Measurements from ENCODE around the gene CXXC4. TPM values are rescaled to one million over a fixed set of nuclear protein-coding genes. Genes with fewer than 3 reads are reported as not detected.

Gene CXXC4
- polyA plus RNA-seq (2011; rRNA removed) (0.91 and 0.93 TPM in 2 replicates), polyA plus RNA-seq (2017; fragmentation: RNase III; extraction: RNeasy Plus Mini Kit Qiagen cat#74134 plus additional on column Dnase treatment) (0.03 to 0.04 TPM (median 0.03 TPM) in 3 replicates), polyA minus RNA-seq (2011; rRNA and poly(A)+ RNA removed) (0.54 and 0.79 TPM in 2 replicates)
- polyA plus RNA-seq (2012; cell fraction: cytosol; rRNA removed), result 0.09 and 0.13 TPM in 2 replicates
- polyA plus RNA-seq (2012; cell fraction: nucleus; rRNA removed), result 0.28 and 0.59 TPM in 2 replicates

GRCh38 chr4:104494822-104495559, at the start of gene CXXC4:
CXXC4 (minus strand) TSS chr4:104494894; CDS start chr4:104491802, 3,092 bp downstream.
- ATAC-seq, result peak; percentile 55 to 79
- ChIA-PET POLR2A (no interaction called here), CTCF (no interaction called here)
- Histone ChIP-seq H3K4me2 (peak within 1 kb of the TSS; percentile 96), H3K4me3 (peak within 1 kb of the TSS; percentile 57), H3K4me1 (peaks cover 13% of the 10 kb centered on the region; the same call in 1 of the 3 replicates), H3K9me3 (no peaks in the 10 kb centered on the region), H3K27ac (peak within 1 kb of the TSS; percentile 52 to 60; a peak in 5 of 6 replicates)
- peak; percentile 18 to 75 for DNase-seq (ENCODE audit: low read depth in 1 of 2, low spot score in 1 of 2)
- FAIRE-seq, result no peak
- WGBS (ENCODE audit: missing lambda C conversion rate), result 1% methylated on average over 20 of the region's 42 CpGs
- TF ChIP-seq E2F6 (IDR thresholded peaks at IDR 0.05; ENCODE audit: borderline replicate concordance, low read depth), result 0 out of 2 replicates have a peak, but pooled peaks have one; percentile 31
- no peak for TF ChIP-seq REST (IDR thresholded peaks at IDR 0.05)
- 0 out of 2 replicates have a peak, but pooled peaks have one; percentile 47 for TF ChIP-seq MAX (IDR thresholded peaks at IDR 0.05)

- H3K9me3 ChIP-seq, result no peaks in the 10 kb centered on the region
- TF ChIP-seq RNF2 (IDR thresholded peaks at IDR 0.05; ENCODE audit: borderline replicate concordance, low read depth) (no peak), HMGXB4 (CRISPR knock-in tag; IDR thresholded peaks at IDR 0.05; ENCODE audit: borderline replicate concordance) (no peak), RCOR1 (IDR thresholded peaks at IDR 0.05; ENCODE audit: low read depth, low read length) (no peak), FOXS1 (CRISPR knock-in tag; IDR thresholded peaks at IDR 0.05) (no peak), NR3C1 (IDR thresholded peaks at IDR 0.05) (no peak), JUN (IDR thresholded peaks at IDR 0.05) (no peak), GATA3 (IDR thresholded peaks at IDR 0.05; ENCODE audit: borderline replicate concordance) (no peak), PBX3 (IDR thresholded peaks at IDR 0.05) (no peak), MYC (IDR thresholded peaks at IDR 0.05; ENCODE audit: borderline replicate concordance, low read length) (no peak), CBX8 (IDR thresholded peaks at IDR 0.05) (no peak), EHMT2 (IDR thresholded peaks at IDR 0.05; ENCODE audit: low read depth) (no peak), CBX2 (IDR thresholded peaks at IDR 0.05; ENCODE audit: borderline replicate concordance, low read depth) (no peak), KDM5A (IDR thresholded peaks at IDR 0.05) (no peak), BHLHE40 (IDR thresholded peaks at IDR 0.05; ENCODE audit: low read depth, low read length) (no peak), NPAS2 (CRISPR knock-in tag; IDR thresholded peaks at IDR 0.05; ENCODE audit: borderline replicate concordance) (no peak), FOSL2 (IDR thresholded peaks at IDR 0.05) (no peak), FOSL2 (CRISPR knock-in tag; IDR thresholded peaks at IDR 0.05) (no peak), HES2 (IDR thresholded peaks at IDR 0.05) (no peak)
- no peaks in the 10 kb centered on the region for H3K4me1 ChIP-seq
- DNase-seq (ENCODE audit: low read depth in 1 of 2, low spot score in 1 of 2) (no peak), FAIRE-seq (no peak), ATAC-seq (no peak)
- ChIA-PET CTCF (no interaction called here), POLR2A (no interaction called here)
- no peak overlapping the region for H3K27ac ChIP-seq
- no peak overlapping the region for H3K4me2 ChIP-seq
- no peak overlapping the region for H3K4me3 ChIP-seq
- 10% methylated on average over 1 of the region's 1 CpG for WGBS (ENCODE audit: missing lambda C conversion rate)
Measured at GRCh38 chr4:104533156-104533555, 38.5 kb upstream of the CXXC4 start.
